Neural cell (in vitro differentiated cells): ENCODE measurements around the gene PTPRR.

Experiments used
- CTCF ChIP-seq: fragments of 450-650 bp; IDR thresholded peaks from 2 replicates; pipeline ENCODE4 v1.5.1; 2014; ENCODE audit warnings: antibody characterized with exemption, mild to moderate bottlenecking, moderate library complexity; ENCODE audit not compliant: poor library complexity, severe bottlenecking
- EP300 ChIP-seq: fragments of 450-650 bp; conservative IDR thresholded peaks from 2 replicates; pipeline ENCODE4 v1.6.1; 2014; ENCODE audit warnings: antibody characterized with exemption, mild to moderate bottlenecking, moderate library complexity; ENCODE audit not compliant: poor library complexity, severe bottlenecking
- EZH2 ChIP-seq: fragments of 200-600, 300-800 bp; shearing (Covaris generic), sonication (generic); IDR thresholded peaks from 2 replicates; pipeline ENCODE4 v1.6.1; 2014; ENCODE audit warnings: antibody characterized with exemption, low read length, borderline replicate concordance, mild to moderate bottlenecking; ENCODE audit not compliant: insufficient read depth, poor library complexity, severe bottlenecking
- POLR2AphosphoS5 ChIP-seq: IDR thresholded peaks from 2 replicates; pipeline ENCODE4 v1.6.1; 2012
- SMC3 ChIP-seq: fragments of 450-650 bp; conservative IDR thresholded peaks from 2 replicates; pipeline ENCODE4 v1.6.1; 2014; ENCODE audit warnings: antibody characterized with exemption, mild to moderate bottlenecking, moderate library complexity; ENCODE audit not compliant: poor library complexity
- TAF1 ChIP-seq: IDR thresholded peaks from 2 replicates; pipeline ENCODE4 v1.6.1; 2012; ENCODE audit warnings: low read depth
- TF ChIP-seq, protein P1 (sequence below): IDR thresholded peaks from 2 replicates; pipeline ENCODE4 v1.6.1; 2012; ENCODE audit warnings: borderline replicate concordance

GRCh38 chr12:70771581-70771980 lies 149.0 kb downstream of the PTPRR start:
- TF ChIP-seq CTCF (no peak), POLR2AphosphoS5 (no peak), EP300 (no peak), EZH2 (no peak), TAF1 (no peak), SMC3 (no peak)
- TF ChIP-seq, protein P1, sequence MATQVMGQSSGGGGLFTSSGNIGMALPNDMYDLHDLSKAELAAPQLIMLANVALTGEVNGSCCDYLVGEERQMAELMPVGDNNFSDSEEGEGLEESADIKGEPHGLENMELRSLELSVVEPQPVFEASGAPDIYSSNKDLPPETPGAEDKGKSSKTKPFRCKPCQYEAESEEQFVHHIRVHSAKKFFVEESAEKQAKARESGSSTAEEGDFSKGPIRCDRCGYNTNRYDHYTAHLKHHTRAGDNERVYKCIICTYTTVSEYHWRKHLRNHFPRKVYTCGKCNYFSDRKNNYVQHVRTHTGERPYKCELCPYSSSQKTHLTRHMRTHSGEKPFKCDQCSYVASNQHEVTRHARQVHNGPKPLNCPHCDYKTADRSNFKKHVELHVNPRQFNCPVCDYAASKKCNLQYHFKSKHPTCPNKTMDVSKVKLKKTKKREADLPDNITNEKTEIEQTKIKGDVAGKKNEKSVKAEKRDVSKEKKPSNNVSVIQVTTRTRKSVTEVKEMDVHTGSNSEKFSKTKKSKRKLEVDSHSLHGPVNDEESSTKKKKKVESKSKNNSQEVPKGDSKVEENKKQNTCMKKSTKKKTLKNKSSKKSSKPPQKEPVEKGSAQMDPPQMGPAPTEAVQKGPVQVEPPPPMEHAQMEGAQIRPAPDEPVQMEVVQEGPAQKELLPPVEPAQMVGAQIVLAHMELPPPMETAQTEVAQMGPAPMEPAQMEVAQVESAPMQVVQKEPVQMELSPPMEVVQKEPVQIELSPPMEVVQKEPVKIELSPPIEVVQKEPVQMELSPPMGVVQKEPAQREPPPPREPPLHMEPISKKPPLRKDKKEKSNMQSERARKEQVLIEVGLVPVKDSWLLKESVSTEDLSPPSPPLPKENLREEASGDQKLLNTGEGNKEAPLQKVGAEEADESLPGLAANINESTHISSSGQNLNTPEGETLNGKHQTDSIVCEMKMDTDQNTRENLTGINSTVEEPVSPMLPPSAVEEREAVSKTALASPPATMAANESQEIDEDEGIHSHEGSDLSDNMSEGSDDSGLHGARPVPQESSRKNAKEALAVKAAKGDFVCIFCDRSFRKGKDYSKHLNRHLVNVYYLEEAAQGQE = no peak
